Effector memory CD8-positive, alpha-beta T cell (primary cell): Measurements from ENCODE around the gene SORBS1.

Experiments used
- ATAC-seq: fragments of 150-1000 bp; cut with Tn5 transposase; replicated peaks from 2 replicates; pipeline ENCODE4 v1.10.0; 2021; ENCODE audit warnings: mild to moderate bottlenecking, moderate library complexity
- DNase-seq, 3 experiments: peaks; one replicate each; pipeline ENCODE4 v3.0.0; 2021
- H3K27ac Mint-ChIP-seq, 2 donors: one replicate each; pipeline ENCODE4 v1.8.0; 2022; ENCODE audit warnings: mild to moderate bottlenecking in 2 of 2, mixed read lengths in 2 of 2, moderate library complexity in 2 of 2
- H3K27me3 Mint-ChIP-seq, 2 donors: one replicate each; pipeline ENCODE4 v1.8.0; 2022; ENCODE audit warnings: mixed read lengths in 2 of 2
- H3K36me3 Mint-ChIP-seq: one replicate; pipeline ENCODE4 v1.8.0; 2022; ENCODE audit warnings: mild to moderate bottlenecking, moderate library complexity, mixed read lengths; ENCODE audit not compliant: insufficient read depth
- H3K4me1 Mint-ChIP-seq, 2 donors: one replicate each; pipeline ENCODE4 v1.8.0; 2022; ENCODE audit warnings: low read depth in 2 of 2, mixed read lengths in 2 of 2
- H3K4me3 Mint-ChIP-seq, 2 donors: one replicate each; pipeline ENCODE4 v1.8.0; 2022; ENCODE audit warnings: mild to moderate bottlenecking in 2 of 2, mixed read lengths in 2 of 2, moderate library complexity in 2 of 2
- H3K9me3 Mint-ChIP-seq, 2 donors: one replicate each; pipeline ENCODE4 v1.8.0; 2022; ENCODE audit warnings: mixed read lengths in 2 of 2

SORBS1 gene

DNA sequence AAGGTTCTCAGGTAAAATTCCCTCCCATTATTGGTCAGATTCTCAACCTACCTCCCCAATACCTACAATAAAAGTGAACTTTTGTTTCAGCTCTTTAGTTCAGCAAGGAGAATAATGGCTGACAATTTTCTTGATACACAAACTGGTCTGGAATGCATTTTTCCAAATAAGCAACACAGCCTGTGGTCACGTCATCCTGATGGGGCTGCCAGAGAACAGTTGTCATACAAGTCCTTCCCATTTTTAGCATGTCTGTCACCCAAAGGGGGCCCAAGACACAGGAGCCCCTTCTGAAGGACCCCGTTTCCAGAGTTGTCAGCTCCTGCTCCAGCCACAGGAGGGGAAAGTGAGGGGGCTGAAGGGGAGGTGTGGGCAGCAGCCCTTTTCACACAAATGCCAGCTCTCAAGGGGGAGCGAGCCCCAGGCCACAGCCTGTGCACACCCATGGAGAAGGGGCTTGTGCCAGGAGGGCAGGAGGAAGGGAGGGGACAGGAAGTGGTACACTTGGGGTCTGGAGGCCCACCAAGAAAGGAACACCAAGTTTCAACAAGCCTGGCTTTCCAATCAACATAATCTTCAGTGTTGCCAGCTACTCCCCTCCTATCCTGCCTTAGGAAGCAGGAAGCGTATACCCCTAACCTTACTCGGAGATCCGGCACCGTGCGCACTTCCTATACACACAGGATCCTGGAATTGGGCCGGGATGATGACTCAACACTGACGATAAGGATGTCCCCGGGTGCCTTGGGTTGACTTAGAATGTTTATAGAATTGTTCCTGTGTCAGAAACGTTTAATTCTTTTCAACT is 227.0 kb downstream of the SORBS1 start:
- Mint-ChIP-seq H3K4me3 (no peak overlapping the region), H3K27ac (no peak overlapping the region), H3K27me3 (no peaks in the 10 kb centered on the region), H3K36me3 (no peaks in the 10 kb centered on the region), H3K9me3 (no peaks in the 10 kb centered on the region), H3K4me1 (no peaks in the 10 kb centered on the region)
- ATAC-seq (no peak), DNase-seq (no peak)

DNA sequence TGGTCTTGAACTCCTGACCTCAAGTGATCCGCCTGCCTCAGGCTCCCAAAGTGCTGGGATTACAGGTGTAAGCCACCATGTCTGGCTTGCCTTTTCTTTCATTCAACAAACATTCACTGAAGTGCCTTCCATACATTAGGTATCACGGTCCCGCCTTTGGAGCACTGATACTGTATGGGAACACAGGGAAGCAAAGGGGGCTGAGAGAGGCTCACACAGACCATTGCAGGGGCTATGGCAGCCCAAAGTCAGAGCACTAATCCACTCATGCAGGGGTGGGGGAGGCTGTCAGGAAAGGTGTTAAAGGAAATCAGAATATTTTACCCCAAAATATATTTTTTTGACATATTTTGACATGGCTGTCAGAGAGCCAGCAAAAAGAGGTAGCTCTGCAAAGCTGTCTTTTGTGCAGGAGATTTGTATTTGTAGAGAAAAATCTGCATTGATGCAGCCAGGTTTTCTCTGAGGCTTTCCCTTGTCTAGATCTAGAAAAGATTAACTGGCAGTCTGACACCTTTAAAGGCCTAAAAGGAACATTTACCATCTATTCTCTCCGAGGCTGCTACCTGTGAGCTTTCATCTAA is 228.4 kb downstream of the SORBS1 start:
- no peaks in the 10 kb centered on the region for H3K36me3 Mint-ChIP-seq
- no peaks in the 10 kb centered on the region for H3K4me1 Mint-ChIP-seq
- no peak for ATAC-seq
- H3K27ac Mint-ChIP-seq, result no peak overlapping the region
- DNase-seq, result no peak
- no peaks in the 10 kb centered on the region for H3K9me3 Mint-ChIP-seq
- no peak overlapping the region for H3K4me3 Mint-ChIP-seq
- peaks cover 0 to 2% of the 10 kb centered on the region in 2 donors for H3K27me3 Mint-ChIP-seq

DNA sequence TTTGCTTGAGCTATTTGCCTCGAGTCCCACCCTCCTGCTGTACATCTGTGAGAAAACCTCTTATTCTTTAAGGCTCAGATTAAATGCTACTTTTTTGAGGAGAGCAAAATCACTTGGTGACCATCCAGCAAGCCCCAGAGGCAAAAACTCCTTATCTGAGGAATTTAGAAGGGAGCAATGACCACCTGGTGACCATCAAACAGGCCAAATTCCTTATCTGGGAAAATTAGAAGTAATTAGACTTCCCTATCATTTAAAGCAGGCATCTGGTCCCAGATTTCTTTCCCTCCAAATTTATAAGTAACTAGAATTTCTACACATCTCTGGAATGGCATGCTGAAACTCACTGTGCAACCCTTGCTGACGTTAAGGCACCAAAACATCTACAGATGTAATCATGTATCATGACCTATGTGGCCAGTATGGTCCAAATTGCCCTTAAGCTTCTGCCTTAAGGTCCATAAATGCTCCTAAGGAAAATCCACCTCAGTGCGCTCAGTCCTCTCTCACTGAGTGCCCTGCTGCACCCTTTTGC is 229.5 kb downstream of the SORBS1 start:
- ATAC-seq, result no peak
- Mint-ChIP-seq H3K4me3 (no peak overlapping the region), H3K27ac (no peak overlapping the region), H3K36me3 (no peaks in the 10 kb centered on the region), H3K27me3 (peaks cover 0 to 7% of the 10 kb centered on the region in 2 donors), H3K4me1 (peaks cover 0 to 2% of the 10 kb centered on the region in 2 donors), H3K9me3 (no peaks in the 10 kb centered on the region)
- no peak for DNase-seq

DNA sequence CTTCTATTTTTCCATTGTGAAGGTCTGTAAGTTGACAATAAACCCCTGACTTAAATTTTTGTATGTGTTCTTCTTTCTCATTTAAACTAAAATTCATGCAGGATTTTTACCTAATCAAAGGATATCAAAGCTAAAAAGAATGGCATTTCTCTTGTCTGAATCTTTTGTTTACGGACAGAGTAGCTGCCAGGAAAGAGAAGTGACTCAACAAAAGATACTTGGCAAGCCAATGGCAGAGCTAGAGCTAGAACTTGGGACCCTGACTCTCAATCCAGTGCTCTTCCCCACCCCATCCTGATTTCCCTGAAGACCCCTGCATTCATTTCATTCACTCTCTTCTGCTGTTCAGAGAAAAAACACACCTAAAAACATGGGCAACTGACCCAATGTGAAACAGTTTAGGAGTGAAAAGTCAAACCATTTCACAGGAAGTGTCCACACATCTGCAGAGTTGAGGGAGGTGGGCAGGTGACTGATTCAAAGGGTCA is 230.2 kb downstream of the SORBS1 start:
- no peaks in the 10 kb centered on the region for H3K36me3 Mint-ChIP-seq
- ATAC-seq (no peak), DNase-seq (no peak)
- peaks cover 0 to 7% of the 10 kb centered on the region in 2 donors for H3K27me3 Mint-ChIP-seq
- no peak overlapping the region for H3K4me3 Mint-ChIP-seq
- H3K9me3 Mint-ChIP-seq, result no peaks in the 10 kb centered on the region
- H3K4me1 Mint-ChIP-seq, result peaks cover 0 to 2% of the 10 kb centered on the region in 2 donors
- no peak overlapping the region for H3K27ac Mint-ChIP-seq

DNA sequence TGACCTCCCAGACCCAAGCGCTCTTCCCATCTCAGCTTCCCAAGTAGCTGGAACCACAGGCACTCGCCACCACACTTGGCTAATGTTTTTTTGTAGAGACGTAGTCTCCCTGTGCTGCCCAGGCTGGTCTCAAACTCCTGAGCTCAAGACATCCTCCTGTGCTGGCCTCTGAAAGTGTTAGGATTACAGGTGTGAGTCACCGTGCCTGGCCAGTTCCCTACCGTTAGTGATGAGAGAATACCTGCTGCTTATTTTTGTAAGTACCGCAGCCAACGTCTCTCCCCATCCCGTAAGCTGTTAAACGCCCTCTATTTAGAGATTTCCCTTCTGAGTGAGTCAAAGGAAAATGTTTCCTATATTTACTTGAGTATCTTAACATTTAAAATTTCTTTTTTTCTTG is 231.9 kb downstream of the SORBS1 start:
- ATAC-seq, result no peak
- no peaks in the 10 kb centered on the region for H3K9me3 Mint-ChIP-seq
- H3K4me1 Mint-ChIP-seq, result peaks cover 0 to 2% of the 10 kb centered on the region in 2 donors

DNA sequence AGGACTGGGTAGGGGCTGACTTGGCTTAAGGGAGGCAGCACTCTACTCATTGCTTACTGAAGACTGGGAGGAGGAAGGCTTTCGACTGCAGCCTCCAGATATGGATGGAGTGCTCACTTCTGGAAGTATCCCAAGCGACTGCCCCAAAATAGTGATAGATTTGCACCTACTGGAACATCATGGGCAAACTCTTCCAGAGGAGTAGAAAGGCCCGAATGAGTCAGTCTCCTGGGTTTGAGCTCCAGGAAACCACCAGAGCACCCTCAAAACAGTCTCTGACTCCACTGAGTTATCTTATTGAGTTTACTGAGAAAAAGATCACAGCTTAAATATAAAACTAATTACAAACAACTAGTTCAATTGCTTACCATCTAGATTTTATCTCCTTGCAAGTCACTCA is 233.2 kb downstream of the SORBS1 start:
- Mint-ChIP-seq H3K27me3 (peaks cover 0 to 7% of the 10 kb centered on the region in 2 donors), H3K4me3 (no peak overlapping the region), H3K36me3 (no peaks in the 10 kb centered on the region), H3K9me3 (no peaks in the 10 kb centered on the region), H3K4me1 (peaks cover 0 to 2% of the 10 kb centered on the region in 2 donors), H3K27ac (no peak overlapping the region)
- no peak for ATAC-seq
- DNase-seq, result no peak

More for the DNA sequence above, 231.9 kb downstream of the SORBS1 start:
- no peak overlapping the region for H3K4me3 Mint-ChIP-seq
- no peak for DNase-seq
- H3K36me3 Mint-ChIP-seq, result no peaks in the 10 kb centered on the region
- H3K27ac Mint-ChIP-seq, result no peak overlapping the region
- peaks cover 0 to 7% of the 10 kb centered on the region in 2 donors for H3K27me3 Mint-ChIP-seq

DNA sequence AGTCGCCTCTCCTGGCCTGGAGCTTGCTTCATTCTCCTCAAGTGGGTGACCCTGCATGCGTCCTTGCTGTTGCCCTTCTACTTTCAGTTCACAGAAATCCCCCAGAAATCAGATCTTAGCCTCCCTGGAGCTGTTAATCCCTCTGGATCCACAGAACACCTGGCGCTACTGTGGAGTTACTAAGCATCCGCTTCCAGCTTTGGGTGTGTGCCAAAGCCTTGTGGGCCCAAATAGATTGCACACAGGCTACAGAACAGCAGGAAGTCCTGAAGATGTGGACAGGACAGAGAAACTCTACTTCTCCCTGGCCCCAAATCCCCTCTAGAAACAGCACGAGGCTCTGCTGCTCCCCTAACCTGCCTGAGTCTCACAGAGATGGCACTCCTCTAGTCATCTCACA is 233.8 kb downstream of the SORBS1 start:
- H3K27ac Mint-ChIP-seq, result no peak overlapping the region
- peaks cover 0 to 7% of the 10 kb centered on the region in 2 donors for H3K27me3 Mint-ChIP-seq
- ATAC-seq, result no peak
- no peaks in the 10 kb centered on the region for H3K36me3 Mint-ChIP-seq
- no peak overlapping the region for H3K4me3 Mint-ChIP-seq
- no peak for DNase-seq
- H3K4me1 Mint-ChIP-seq, result peaks cover 0 to 2% of the 10 kb centered on the region in 2 donors
- no peaks in the 10 kb centered on the region for H3K9me3 Mint-ChIP-seq

DNA sequence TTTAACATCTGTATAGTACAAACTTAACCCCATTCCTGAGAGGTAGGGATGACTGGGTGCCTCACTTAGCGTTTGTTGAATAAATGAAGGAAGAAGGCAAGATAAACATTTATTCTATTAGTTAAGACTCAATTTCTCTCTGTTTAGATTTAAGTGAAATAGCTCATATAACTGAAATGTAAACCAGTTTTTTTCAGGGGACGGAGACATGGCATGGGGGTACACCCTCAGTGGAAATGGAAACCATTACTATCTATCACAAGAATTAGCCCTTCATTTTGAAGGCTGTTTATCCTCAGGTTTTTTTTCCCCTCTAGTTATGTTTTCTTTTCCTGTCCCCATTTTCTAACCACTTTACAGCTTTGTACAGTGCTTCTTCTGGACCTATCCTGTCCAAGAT is 234.8 kb downstream of the SORBS1 start:
- H3K4me1 Mint-ChIP-seq, result peaks cover 0 to 2% of the 10 kb centered on the region in 2 donors

DNA sequence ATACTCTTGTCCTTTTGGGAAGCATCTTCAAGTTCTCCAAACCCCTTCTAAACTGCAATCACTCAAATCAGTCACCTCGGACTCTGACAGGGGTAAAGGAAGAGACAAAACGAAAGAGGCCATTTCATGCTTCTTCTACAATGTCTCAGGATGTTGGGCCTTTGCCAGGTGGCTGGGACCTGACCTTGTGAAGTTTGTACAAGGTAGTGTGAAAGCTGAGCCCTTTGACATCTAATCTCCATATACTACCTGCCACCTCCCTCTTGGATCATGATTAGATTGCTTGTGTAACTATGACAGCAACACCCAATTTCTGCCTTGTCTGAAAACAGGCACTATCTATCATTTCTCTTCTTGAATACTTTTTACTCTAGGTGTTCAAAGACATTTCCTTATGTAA is 235.3 kb downstream of the SORBS1 start:
- H3K4me3 Mint-ChIP-seq, result no peak overlapping the region
- DNase-seq (no peak), ATAC-seq (no peak)
- peaks cover 0 to 7% of the 10 kb centered on the region in 2 donors for H3K27me3 Mint-ChIP-seq
- no peaks in the 10 kb centered on the region for H3K9me3 Mint-ChIP-seq
- H3K4me1 Mint-ChIP-seq, result peaks cover 0 to 2% of the 10 kb centered on the region in 2 donors
- H3K27ac Mint-ChIP-seq, result no peak overlapping the region
- H3K36me3 Mint-ChIP-seq, result no peaks in the 10 kb centered on the region

More for the DNA sequence above, 234.8 kb downstream of the SORBS1 start:
- no peaks in the 10 kb centered on the region for H3K36me3 Mint-ChIP-seq
- no peak for DNase-seq
- H3K27me3 Mint-ChIP-seq, result peaks cover 0 to 7% of the 10 kb centered on the region in 2 donors
- no peaks in the 10 kb centered on the region for H3K9me3 Mint-ChIP-seq
- H3K27ac Mint-ChIP-seq, result no peak overlapping the region
- no peak for ATAC-seq
- H3K4me3 Mint-ChIP-seq, result no peak overlapping the region

DNA sequence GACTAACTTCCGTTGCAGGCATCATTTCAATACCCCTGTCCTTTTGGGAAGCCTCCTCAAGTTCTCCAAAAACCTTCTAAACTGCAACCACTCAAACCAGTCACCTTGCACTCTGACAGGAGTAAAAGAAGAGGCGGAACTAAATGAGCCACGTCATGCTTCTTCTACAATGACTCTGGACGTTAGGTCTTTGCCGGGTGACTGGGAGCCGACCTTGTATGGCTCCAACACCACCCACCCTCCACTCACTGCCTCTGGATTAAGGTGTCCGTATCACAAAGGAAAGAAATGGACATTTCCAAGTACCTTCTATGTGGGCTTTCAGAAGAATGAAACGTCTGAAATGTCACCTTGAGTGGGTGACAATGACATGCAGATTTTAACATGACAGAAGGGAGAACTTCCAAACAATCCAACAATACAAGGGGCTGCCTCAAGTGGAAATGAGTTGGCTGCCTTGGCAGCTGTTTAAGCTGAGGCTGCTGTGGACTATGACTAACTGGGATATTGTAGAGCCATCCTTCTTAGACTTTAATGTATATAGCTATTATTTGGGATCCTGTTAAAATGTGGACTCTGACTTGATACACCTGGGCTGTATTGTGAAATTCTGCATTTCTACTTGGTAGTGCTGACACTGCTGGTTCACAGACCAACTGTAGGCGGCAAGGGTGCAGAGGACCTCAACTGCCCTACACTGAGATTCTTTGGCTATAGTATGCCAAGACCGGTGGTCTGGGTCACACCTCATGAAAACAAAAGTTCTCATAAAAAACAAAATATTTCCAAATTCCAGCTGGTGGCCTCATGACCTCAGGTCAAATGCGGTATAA is 236.5 kb downstream of the SORBS1 start:
- Mint-ChIP-seq H3K27me3 (peaks cover 0 to 7% of the 10 kb centered on the region in 2 donors), H3K4me1 (peaks cover 0 to 2% of the 10 kb centered on the region in 2 donors), H3K36me3 (no peaks in the 10 kb centered on the region), H3K4me3 (no peak overlapping the region), H3K27ac (no peak overlapping the region), H3K9me3 (no peaks in the 10 kb centered on the region)
- ATAC-seq, result no peak
- DNase-seq, result no peak

GRCh38 chr10:95321554-95322301 is 239.4 kb downstream of the SORBS1 start:
- Mint-ChIP-seq H3K36me3 (no peaks in the 10 kb centered on the region), H3K27ac (no peak overlapping the region), H3K4me3 (no peak overlapping the region), H3K4me1 (no peaks in the 10 kb centered on the region), H3K27me3 (no peaks in the 10 kb centered on the region), H3K9me3 (no peaks in the 10 kb centered on the region)
- ATAC-seq (no peak), DNase-seq (no peak)

DNA sequence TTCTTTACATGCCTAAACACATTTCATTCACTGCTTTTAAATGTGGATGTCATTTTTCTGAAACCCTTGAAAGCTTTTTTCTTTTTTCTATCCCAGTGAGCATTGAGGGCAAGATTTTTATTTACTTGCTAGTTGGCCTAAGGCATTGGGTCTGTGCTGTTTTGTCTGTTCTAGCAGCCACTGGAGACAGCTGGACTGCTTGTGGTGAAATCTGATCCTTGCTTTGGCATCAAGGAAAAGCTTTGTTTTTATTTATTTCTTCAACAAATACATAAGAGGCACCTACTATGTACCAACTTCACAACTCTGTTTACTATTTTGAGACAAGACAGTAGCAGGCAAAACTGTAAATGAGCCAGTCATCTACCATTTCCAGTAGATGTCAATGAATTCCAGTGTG is 241.9 kb downstream of the SORBS1 start:
- no peak overlapping the region for H3K27ac Mint-ChIP-seq
- H3K27me3 Mint-ChIP-seq, result no peaks in the 10 kb centered on the region
- DNase-seq (no peak), ATAC-seq (no peak)
- no peaks in the 10 kb centered on the region for H3K4me1 Mint-ChIP-seq
- no peak overlapping the region for H3K4me3 Mint-ChIP-seq
- no peaks in the 10 kb centered on the region for H3K36me3 Mint-ChIP-seq
- no peaks in the 10 kb centered on the region for H3K9me3 Mint-ChIP-seq

- Mint-ChIP-seq H3K4me3 (no peak overlapping the region), H3K36me3 (no peaks in the 10 kb centered on the region), H3K27ac (no peak overlapping the region), H3K4me1 (no peaks in the 10 kb centered on the region), H3K9me3 (no peaks in the 10 kb centered on the region), H3K27me3 (peaks cover 0 to 2% of the 10 kb centered on the region in 2 donors)
- ATAC-seq, result no peak
- no peak for DNase-seq
Measured at GRCh38 chr10:95315509-95315908, 245.7 kb downstream of the SORBS1 start.
